ENCODE results near the gene PIGK.

Gene PIGK

GRCh38 chr1:77232829-77233228, 13.6 kb upstream of the PIGK start:
- no peaks in the 10 kb centered on the region for H3K36me3 ChIP-seq (replicated peaks; ENCODE audit: insufficient read depth, low read length)
- H3F3A ChIP-seq (ENCODE audit: insufficient read depth, low read length) = no peaks in the 10 kb centered on the region
- no peak overlapping the region for H3K4me2 ChIP-seq (ENCODE audit: low read depth, low read length)
- no peaks in the 10 kb centered on the region for H3K79me2 ChIP-seq (ENCODE audit: low read length)
- TF ChIP-seq EZH2 (optimal IDR thresholded peaks at IDR 0.05; ENCODE audit: low read depth, low read length) (no peak), EZH2phosphoT487 (IDR thresholded peaks at IDR 0.05; ENCODE audit: low read length) (no peak), CTCF (IDR thresholded peaks at IDR 0.05; ENCODE audit: low read length) (no peak)
- no peak for DNase-seq
- H3K27me3 ChIP-seq (replicated peaks; ENCODE audit: insufficient read depth, low read length) = no peaks in the 10 kb centered on the region
- H3K27ac ChIP-seq (ENCODE audit: low read length) = no peak overlapping the region
- no peak overlapping the region for H3K9ac ChIP-seq (ENCODE audit: low read length)
- no peaks in the 10 kb centered on the region for H3K9me3 ChIP-seq (replicated peaks; ENCODE audit: insufficient read depth, low read length)
- H3K4me3 ChIP-seq (ENCODE audit: low read length) = no peak overlapping the region
- no peaks in the 10 kb centered on the region for H3K4me1 ChIP-seq (ENCODE audit: low read length)
- H2AFZ ChIP-seq (ENCODE audit: low read length) = no peak overlapping the region
- H3K9me2 ChIP-seq (replicated peaks; ENCODE audit: insufficient read depth, low read length) = no peaks in the 10 kb centered on the region
- no peaks in the 10 kb centered on the region for H4K20me1 ChIP-seq (ENCODE audit: insufficient read depth, low read length)

GRCh38 chr1:77230051-77230450, 10.8 kb upstream of the PIGK start:
- H3K36me3 ChIP-seq (replicated peaks; ENCODE audit: insufficient read depth, low read length) = no peaks in the 10 kb centered on the region
- no peak overlapping the region for H3K4me3 ChIP-seq (ENCODE audit: low read length)
- no peak overlapping the region for H3K9ac ChIP-seq (ENCODE audit: low read length)
- H2AFZ ChIP-seq (ENCODE audit: low read length) = no peak overlapping the region
- no peaks in the 10 kb centered on the region for H3K9me3 ChIP-seq (replicated peaks; ENCODE audit: insufficient read depth, low read length)
- H4K20me1 ChIP-seq (ENCODE audit: insufficient read depth, low read length) = no peaks in the 10 kb centered on the region
- no peaks in the 10 kb centered on the region for H3K4me1 ChIP-seq (ENCODE audit: low read length)
- no peak for TF ChIP-seq EZH2phosphoT487 (IDR thresholded peaks at IDR 0.05; ENCODE audit: low read length)
- TF ChIP-seq CTCF (IDR thresholded peaks at IDR 0.05; ENCODE audit: low read length) = no peak
- no peak for TF ChIP-seq EZH2 (optimal IDR thresholded peaks at IDR 0.05; ENCODE audit: low read depth, low read length)
- H3K9me2 ChIP-seq (replicated peaks; ENCODE audit: insufficient read depth, low read length) = no peaks in the 10 kb centered on the region
- no peak overlapping the region for H3K4me2 ChIP-seq (ENCODE audit: low read depth, low read length)
- no peaks in the 10 kb centered on the region for H3K27me3 ChIP-seq (replicated peaks; ENCODE audit: insufficient read depth, low read length)
- H3K79me2 ChIP-seq (ENCODE audit: low read length) = no peaks in the 10 kb centered on the region
- no peak for DNase-seq
- H3F3A ChIP-seq (ENCODE audit: insufficient read depth, low read length) = no peaks in the 10 kb centered on the region
- H3K27ac ChIP-seq (ENCODE audit: low read length) = no peak overlapping the region

- Histone ChIP-seq H3K9me3 (replicated peaks; ENCODE audit: insufficient read depth, low read length) (no peaks in the 10 kb centered on the region), H3K79me2 (ENCODE audit: low read length) (no peaks in the 10 kb centered on the region), H3K36me3 (replicated peaks; ENCODE audit: insufficient read depth, low read length) (no peaks in the 10 kb centered on the region), H2AFZ (ENCODE audit: low read length) (no peak overlapping the region), H3K9ac (ENCODE audit: low read length) (no peak overlapping the region), H3K4me1 (ENCODE audit: low read length) (no peaks in the 10 kb centered on the region), H3K4me2 (ENCODE audit: low read depth, low read length) (no peak overlapping the region), H3K27ac (ENCODE audit: low read length) (no peak overlapping the region), H3K4me3 (ENCODE audit: low read length) (no peak overlapping the region), H3K27me3 (replicated peaks; ENCODE audit: insufficient read depth, low read length) (no peaks in the 10 kb centered on the region), H4K20me1 (ENCODE audit: insufficient read depth, low read length) (no peaks in the 10 kb centered on the region), H3F3A (ENCODE audit: insufficient read depth, low read length) (no peaks in the 10 kb centered on the region), H3K9me2 (replicated peaks; ENCODE audit: insufficient read depth, low read length) (no peaks in the 10 kb centered on the region)
- TF ChIP-seq EZH2 (optimal IDR thresholded peaks at IDR 0.05; ENCODE audit: low read depth, low read length) (no peak), CTCF (IDR thresholded peaks at IDR 0.05; ENCODE audit: low read length) (no peak), EZH2phosphoT487 (IDR thresholded peaks at IDR 0.05; ENCODE audit: low read length) (no peak)
- no peak for DNase-seq
Measured at GRCh38 chr1:77228836-77229235, 9.6 kb upstream of the PIGK start.
